Adrenal gland (tissue), 5 donors: Measurements from ENCODE around the gene CCT6A.
A peak's percentile ranks its signal among the peaks of the same experiment; 100 is the strongest.

ENCODE experiments used
- POLR2A ChIP-seq, 2 donors: fragments of 450-650 bp; IDR thresholded peaks; one replicate each; pipeline ENCODE4 v1.6.1; 2017; ENCODE audit warnings: antibody characterized with exemption in 2 of 2, mild to moderate bottlenecking in 2 of 2, moderate library complexity in 1 of 2
- TF ChIP-seq, protein P1 (sequence below), 6 experiments: fragments of 450-650 bp in 4 of 6; fragments of 200-600 bp in 2 of 6; sonication (generic) in 1 of 6; IDR thresholded peaks; 1 replicate in 5 of 6; 2 replicates in 1 of 6; pipeline versions ENCODE4 v1.5.1 to v1.8.0; 2016 to 2021; ENCODE audit warnings: antibody characterized with exemption in 6 of 6, mild to moderate bottlenecking in 2 of 6, moderate library complexity in 1 of 6
- donor health status: DM: no; HTN: no; CAD: no.

DNA sequence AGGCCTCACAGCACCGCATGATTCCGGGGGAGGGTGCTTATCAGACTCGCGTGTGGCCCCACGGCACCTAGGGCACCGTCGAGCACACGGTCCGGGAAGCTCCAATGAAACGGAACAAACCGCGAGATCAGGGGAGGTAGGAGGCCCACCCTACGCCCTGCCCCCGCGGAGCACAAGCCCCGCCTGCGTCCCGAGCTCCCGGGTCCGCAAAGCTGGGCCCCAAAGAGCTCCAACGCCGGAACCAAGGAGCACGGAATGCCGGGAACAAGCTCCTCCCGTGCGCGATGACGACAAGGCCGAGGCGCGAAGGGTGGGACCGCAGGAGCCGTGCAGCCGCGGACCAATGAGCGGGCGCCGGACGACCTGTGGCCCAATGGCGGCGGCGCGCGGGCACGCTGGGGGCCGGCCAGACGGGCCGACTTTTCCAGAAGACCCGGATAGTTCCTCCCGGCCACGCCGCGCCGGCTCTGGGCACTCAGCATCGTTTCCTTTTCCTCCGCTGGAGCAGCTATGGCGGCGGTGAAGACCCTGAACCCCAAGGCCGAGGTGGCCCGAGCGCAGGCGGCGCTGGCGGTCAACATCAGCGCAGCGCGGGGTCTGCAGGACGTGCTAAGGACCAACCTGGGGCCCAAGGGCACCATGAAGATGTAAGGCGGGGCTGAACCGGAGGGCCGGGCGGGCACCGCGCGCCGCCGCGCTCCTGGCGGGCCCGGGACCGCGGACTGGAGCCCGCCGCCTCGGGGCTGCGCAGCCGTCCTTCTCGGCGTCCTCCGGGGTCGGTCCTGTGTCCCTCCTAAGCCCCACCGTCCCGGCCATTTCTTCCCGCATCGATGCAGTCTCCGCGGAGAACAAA lies at the start of gene CCT6A, which contains the start of gene PSPH:
- TF ChIP-seq, protein P1, sequence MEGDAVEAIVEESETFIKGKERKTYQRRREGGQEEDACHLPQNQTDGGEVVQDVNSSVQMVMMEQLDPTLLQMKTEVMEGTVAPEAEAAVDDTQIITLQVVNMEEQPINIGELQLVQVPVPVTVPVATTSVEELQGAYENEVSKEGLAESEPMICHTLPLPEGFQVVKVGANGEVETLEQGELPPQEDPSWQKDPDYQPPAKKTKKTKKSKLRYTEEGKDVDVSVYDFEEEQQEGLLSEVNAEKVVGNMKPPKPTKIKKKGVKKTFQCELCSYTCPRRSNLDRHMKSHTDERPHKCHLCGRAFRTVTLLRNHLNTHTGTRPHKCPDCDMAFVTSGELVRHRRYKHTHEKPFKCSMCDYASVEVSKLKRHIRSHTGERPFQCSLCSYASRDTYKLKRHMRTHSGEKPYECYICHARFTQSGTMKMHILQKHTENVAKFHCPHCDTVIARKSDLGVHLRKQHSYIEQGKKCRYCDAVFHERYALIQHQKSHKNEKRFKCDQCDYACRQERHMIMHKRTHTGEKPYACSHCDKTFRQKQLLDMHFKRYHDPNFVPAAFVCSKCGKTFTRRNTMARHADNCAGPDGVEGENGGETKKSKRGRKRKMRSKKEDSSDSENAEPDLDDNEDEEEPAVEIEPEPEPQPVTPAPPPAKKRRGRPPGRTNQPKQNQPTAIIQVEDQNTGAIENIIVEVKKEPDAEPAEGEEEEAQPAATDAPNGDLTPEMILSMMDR (IDR thresholded peaks at IDR 0.05) = no peak
- peak; percentile 80 to 94 for TF ChIP-seq POLR2A (IDR thresholded peaks at IDR 0.05)
